A549 (cell line): ENCODE results near the gene TMEM182. TPM values are rescaled to one million over a fixed set of nuclear protein-coding genes. Genes with fewer than 3 reads are reported as not detected.

Experiments
- ATAC-seq, 2 experiments: fragments of 200-7000 bp in 1 of 2; fragments of >200 bp in 1 of 2; cut with Nextera tagmentation in 1 of 2; cut with Tn5 transposase in 1 of 2; 3 replicates each; pipeline versions ENCODE4 v1.8.0 to v1.9.1; 2018 to 2020; ENCODE audit warnings: mild to moderate bottlenecking in 1 of 2, moderate library complexity in 1 of 2
- CTCF ChIA-PET: fragments of 300-600 bp; sonication (Branson Sonifier 250); formaldehyde crosslinking; extraction: SDS; loops from one replicate; lab custom pipeline; 2021; ENCODE audit warnings: antibody characterized with exemption, inconsistent platforms; lab: Yijun Ruan, JAX
- POLR2A ChIA-PET: fragments of 350-600 bp; formaldehyde crosslinking; extraction: SDS; loops from one replicate; lab custom pipeline; 2021; ENCODE audit warnings: antibody characterized with exemption, inconsistent platforms; lab: Yijun Ruan, JAX
- DNase-seq, 2 experiments: peaks; one replicate each; pipeline versions ENCODE4 v3.0.0 to v3.0.0-alpha.2; 2011 to 2016; ENCODE audit warnings: low read depth in 1 of 2, low spot score in 1 of 2
- FAIRE-seq: peaks from 2 replicates; lab custom pipeline; 2011; peaks lifted over from hg19 to GRCh38; lab: Jason Lieb, UNC
- H3K27ac ChIP-seq, 2 experiments: fragments of >200 bp; sonication (Bioruptor Twin); formaldehyde crosslinking; 3 replicates each; pipeline ENCODE4 v1.5.1; 2016 to 2017
- H3K4me1 ChIP-seq: fragments of >200 bp; sonication (Bioruptor Twin); formaldehyde crosslinking; 3 replicates; pipeline ENCODE4 v1.6.1; 2016
- H3K4me2 ChIP-seq: fragments of >200 bp; sonication (Bioruptor Twin); formaldehyde crosslinking; 3 replicates; pipeline ENCODE4 v1.6.1; 2016
- H3K4me3 ChIP-seq: fragments of >200 bp; sonication (Bioruptor Twin); formaldehyde crosslinking; 3 replicates; pipeline ENCODE4 v1.5.1; 2016
- H3K9me3 ChIP-seq: fragments of >200 bp; sonication (Bioruptor Twin); formaldehyde crosslinking; 3 replicates; pipeline ENCODE4 v1.6.1; 2016
- ATOH8 ChIP-seq: fragments of 250-450 bp; sonication (Bioruptor Pico); IDR thresholded peaks from 2 replicates; pipeline ENCODE4 v1.5.0; 2020; ENCODE audit warnings: low read depth, mild to moderate bottlenecking, moderate library complexity
- BCL3 ChIP-seq: fragments of >200 bp; sonication (Bioruptor Twin); formaldehyde crosslinking; IDR thresholded peaks from 3 replicates; pipeline ENCODE4 v1.6.1; 2016
- BHLHE40 ChIP-seq: IDR thresholded peaks from 2 replicates; pipeline ENCODE4 v1.6.1; 2012; ENCODE audit warnings: low read depth, low read length, inconsistent platforms
- CBX2 ChIP-seq: fragments of 200-600 bp; sonication (generic); IDR thresholded peaks from 2 replicates; pipeline ENCODE4 v1.6.1; 2016; ENCODE audit warnings: low read depth, mild to moderate bottlenecking, borderline replicate concordance
- CBX8 ChIP-seq: fragments of 200-600 bp; sonication (generic); IDR thresholded peaks from 2 replicates; pipeline ENCODE4 v1.6.1; 2016
- CHD4 ChIP-seq: fragments of 200-600 bp; sonication (generic); IDR thresholded peaks from 2 replicates; pipeline ENCODE4 v1.6.1; 2016; ENCODE audit warnings: antibody characterized with exemption, mild to moderate bottlenecking, borderline replicate concordance
- CTCF ChIP-seq: fragments of >200 bp; sonication (Bioruptor Twin); formaldehyde crosslinking; IDR thresholded peaks from 3 replicates; pipeline ENCODE4 v1.5.1; 2016
- E2F6 ChIP-seq: IDR thresholded peaks from 2 replicates; pipeline ENCODE4 v1.6.1; 2012; ENCODE audit warnings: low read depth, borderline replicate concordance
- EHF ChIP-seq: fragments of 250-450 bp; sonication (Bioruptor Pico); IDR thresholded peaks from 2 replicates; pipeline ENCODE4 v1.5.0; 2020; ENCODE audit warnings: mild to moderate bottlenecking
- EHMT2 ChIP-seq: fragments of 200-600 bp; sonication (generic); IDR thresholded peaks from 2 replicates; pipeline ENCODE4 v1.6.1; 2016; ENCODE audit warnings: antibody characterized with exemption, low read depth, mild to moderate bottlenecking, moderate library complexity
- EP300 ChIP-seq, 2 experiments: fragments of >200 bp; sonication (Bioruptor Twin); formaldehyde crosslinking; IDR thresholded peaks; 2 replicates in 1 of 2; 3 replicates in 1 of 2; pipeline ENCODE4 v1.6.1; 2016 to 2017
- ESRRA ChIP-seq: fragments of 150-350 bp; IDR thresholded peaks from 2 replicates; pipeline ENCODE4 v1.6.1; 2014; ENCODE audit warnings: mild to moderate bottlenecking, low read length, borderline replicate concordance
- FOXS1 ChIP-seq: fragments of 250-450 bp; sonication (Bioruptor Pico); IDR thresholded peaks from 2 replicates; pipeline ENCODE4 v1.5.0; 2020; ENCODE audit warnings: mild to moderate bottlenecking, moderate library complexity
- GATA3 ChIP-seq: IDR thresholded peaks from 2 replicates; pipeline ENCODE4 v1.6.1; 2012; ENCODE audit warnings: borderline replicate concordance
- HDAC2 ChIP-seq: fragments of 200-600 bp; sonication (generic); IDR thresholded peaks from 2 replicates; pipeline ENCODE4 v1.6.1; 2016
- HMGXB4 ChIP-seq: fragments of 250-450 bp; sonication (Bioruptor Pico); IDR thresholded peaks from 2 replicates; pipeline ENCODE4 v1.5.0; 2021; ENCODE audit warnings: mild to moderate bottlenecking, moderate library complexity, borderline replicate concordance
- HOXB5 ChIP-seq: fragments of 250-450 bp; sonication (Bioruptor Pico); IDR thresholded peaks from 2 replicates; pipeline ENCODE4 v1.5.0; 2020; ENCODE audit warnings: mild to moderate bottlenecking, moderate library complexity
- JUN ChIP-seq, 2 experiments: fragments of >200 bp; sonication (Bioruptor Twin); formaldehyde crosslinking; IDR thresholded peaks; 2 replicates in 1 of 2; 3 replicates in 1 of 2; pipeline ENCODE4 v1.6.1; 2016 to 2017
- JUNB ChIP-seq: fragments of >200 bp; sonication (Bioruptor Twin); formaldehyde crosslinking; IDR thresholded peaks from 2 replicates; pipeline ENCODE4 v1.6.1; 2016
- KDM5A ChIP-seq: fragments of 200-600 bp; sonication (generic); IDR thresholded peaks from 2 replicates; pipeline ENCODE4 v1.6.1; 2016; ENCODE audit warnings: antibody characterized with exemption, mild to moderate bottlenecking
- MAZ ChIP-seq: fragments of 150-350 bp; IDR thresholded peaks from 2 replicates; pipeline ENCODE4 v1.6.1; 2014; ENCODE audit warnings: antibody characterized with exemption, low read depth, low read length, borderline replicate concordance
- MYC ChIP-seq: IDR thresholded peaks from 2 replicates; pipeline ENCODE4 v1.6.1; 2012; ENCODE audit warnings: mild to moderate bottlenecking, inconsistent platforms, low read length, improper control_type of control experiment, borderline replicate concordance
- NFE2L2 ChIP-seq: fragments of 150-350 bp; conservative IDR thresholded peaks from 2 replicates; pipeline ENCODE4 v1.6.1; 2014; ENCODE audit warnings: low read length
- POLR2A ChIP-seq: IDR thresholded peaks from 2 replicates; pipeline ENCODE4 v1.6.1; 2012; ENCODE audit warnings: mild to moderate bottlenecking, low read length
- POLR2AphosphoS2 ChIP-seq: conservative IDR thresholded peaks from 2 replicates; pipeline ENCODE4 v1.6.1; 2012; ENCODE audit warnings: low read length, improper control_type of control experiment, inconsistent platforms
- RAD21 ChIP-seq, 2 experiments: fragments of >200 bp in 1 of 2; sonication (Bioruptor Twin) in 1 of 2; formaldehyde crosslinking in 1 of 2; IDR thresholded peaks in 1 of 2; conservative IDR thresholded peaks in 1 of 2; 2 replicates in 1 of 2; 3 replicates in 1 of 2; pipeline ENCODE4 v1.6.1; 2012 to 2018; ENCODE audit warnings: inconsistent platforms in 1 of 2
- RARB ChIP-seq: fragments of 250-450 bp; sonication (Bioruptor Pico); IDR thresholded peaks from 2 replicates; pipeline ENCODE4 v1.8.0; 2021; ENCODE audit warnings: mild to moderate bottlenecking, moderate library complexity
- RNF2 ChIP-seq: fragments of 200-600 bp; sonication (generic); IDR thresholded peaks from 2 replicates; pipeline ENCODE4 v1.6.1; 2016; ENCODE audit warnings: low read depth, mild to moderate bottlenecking, antibody characterized with exemption, moderate library complexity, borderline replicate concordance
- TFCP2L1 ChIP-seq: fragments of 250-450 bp; sonication (Bioruptor Pico); IDR thresholded peaks from 2 replicates; pipeline ENCODE4 v1.5.0; 2021; ENCODE audit warnings: mild to moderate bottlenecking
- ZFP36 ChIP-seq: fragments of 450-650 bp; IDR thresholded peaks from 2 replicates; pipeline ENCODE4 v1.6.1; 2014; ENCODE audit warnings: borderline replicate concordance; ENCODE audit not compliant: partially characterized antibody
- WGBS: methylation state at CpG from one replicate; pipeline ENCODE4 v1.1.6; 2017; ENCODE audit errors: missing lambda C conversion rate; 5-methylcytosine and 5-hydroxymethylcytosine counted together
- polyA plus RNA-seq, 4 experiments: library from polyadenylated mRNA; depleted of rRNA in 3 of 4; stranded (reverse); fragments of >200 nt; fragmentation: RNase III in 1 of 4; extraction: RNeasy Plus Mini Kit Qiagen cat#74134 plus additional on column Dnase treatment in 1 of 4; gene quantifications; 2 replicates in 3 of 4; 3 replicates in 1 of 4; pipeline ENCODE4 v1.2.3, GENCODE V29; 2011 to 2017

TMEM182 gene
- polyA plus RNA-seq, 2 of the 4 experiments (the other 2 are of a cell fraction) = 5.3 to 13.1 TPM

- Histone ChIP-seq H3K9me3 (no peaks in the 10 kb centered on the region), H3K27ac (0 out of 6 replicates have a peak overlapping the region, but pooled peaks of 1 of the 2 experiments have one; percentile 33), H3K4me3 (peak overlapping the region; percentile 35), H3K4me2 (peak overlapping the region; percentile 81), H3K4me1 (no peaks in the 10 kb centered on the region)
- TF ChIP-seq ESRRA = no peak
- TF ChIP-seq KDM5A = no peak
- no peak for TF ChIP-seq JUN (IDR thresholded peaks at IDR 0.05)
- TF ChIP-seq EHMT2 = no peak
- no peak for TF ChIP-seq GATA3
- TF ChIP-seq CTCF = peak; percentile 10; the same call in 2 of the 3 replicates
- TF ChIP-seq RAD21 (conservative IDR thresholded peaks at IDR 0.05 in 1 of 2, IDR thresholded peaks at IDR 0.05 in 1 of 2) = peak in 1 of 2 experiments; percentile 13; a peak in 1 of 5 replicates
- 8% methylated on average over 12 of the region's 12 CpGs for WGBS
- DNase-seq (peak; percentile 65 to 76), FAIRE-seq (no peak), ATAC-seq (peak; percentile 88 to 99)
- ChIA-PET CTCF (interaction anchor here (0.6 to 3.0 kb wide), 2 partner anchors 8 to 12 kb away, joined by 3 to 18 read pairs; no protein-coding TSS in a partner anchor), POLR2A (no interaction called here)
Measured at GRCh38 chr2:102848366-102848839, 86.6 kb downstream of the TMEM182 start.

- no peak for DNase-seq
- no peak for FAIRE-seq
- ATAC-seq = no peak
- Histone ChIP-seq H3K9me3 (no peaks in the 10 kb centered on the region), H3K27ac (no peak overlapping the region), H3K4me1 (no peaks in the 10 kb centered on the region), H3K4me3 (no peak overlapping the region), H3K4me2 (no peak overlapping the region)
- 51% methylated on average over 6 of the region's 6 CpGs for WGBS
- ChIA-PET POLR2A (no interaction called here), CTCF (interaction anchor here (2.3 to 3.0 kb wide), 2 partner anchors 10 to 21 kb away, joined by 6 to 18 read pairs; no protein-coding TSS in a partner anchor)
- no peak for TF ChIP-seq GATA3
- TF ChIP-seq HDAC2 = no peak
- no peak for TF ChIP-seq RARB (CRISPR knock-in tag)
- TF ChIP-seq MAZ = no peak
- no peak for TF ChIP-seq NFE2L2
- TF ChIP-seq EHF = no peak
- no peak for TF ChIP-seq CHD4
- no peak for TF ChIP-seq RNF2
- no peak for TF ChIP-seq POLR2AphosphoS2
- no peak for TF ChIP-seq FOXS1 (CRISPR knock-in tag)
- no peak for TF ChIP-seq E2F6
- TF ChIP-seq EP300 (IDR thresholded peaks at IDR 0.05) = no peak
- no peak for TF ChIP-seq BHLHE40
Measured at GRCh38 chr2:102850888-102851287, 89.1 kb downstream of the TMEM182 start.

- FAIRE-seq = no peak
- TF ChIP-seq ATOH8 (CRISPR knock-in tag) (no peak), JUN (IDR thresholded peaks at IDR 0.05) (no peak), JUNB (no peak), HOXB5 (CRISPR knock-in tag) (no peak), EP300 (IDR thresholded peaks at IDR 0.05) (no peak), HMGXB4 (CRISPR knock-in tag) (no peak), BCL3 (no peak), TFCP2L1 (CRISPR knock-in tag) (no peak), CBX2 (no peak), POLR2A (no peak), MYC (no peak), ZFP36 (no peak), POLR2AphosphoS2 (no peak), CBX8 (no peak), NFE2L2 (no peak)
Measured at GRCh38 chr2:102852867-102853266, 91.0 kb downstream of the TMEM182 start.

More at GRCh38 chr2:102852867-102853266, 91.0 kb downstream of the TMEM182 start:
- Histone ChIP-seq H3K4me2 (no peak overlapping the region), H3K27ac (no peak overlapping the region), H3K9me3 (no peaks in the 10 kb centered on the region), H3K4me1 (no peaks in the 10 kb centered on the region), H3K4me3 (no peak overlapping the region)
- POLR2A ChIA-PET = no interaction called here
- DNase-seq (no peak), ATAC-seq (no peak)
- CTCF ChIA-PET = interaction anchor here (1.5 to 2.3 kb wide), 3 partner anchors 12 to 19 kb away, joined by 5 to 6 read pairs (median 6); no protein-coding TSS in a partner anchor
- WGBS = 19% methylated on average over 3 of the region's 3 CpGs
